Left cardiac atrium (tissue), 4 donors: ENCODE results near the gene ERO1B. TPM values are rescaled to one million over a fixed set of nuclear protein-coding genes. Genes with fewer than 3 reads are reported as not detected.

Source experiments
- ATAC-seq, 2 donors: fragments of 200-7000 bp; cut with Tn5 transposase; one replicate each; pipeline ENCODE4 v1.9.1; 2020; ENCODE audit warnings: mild to moderate bottlenecking in 2 of 2, moderate library complexity in 2 of 2
- DNase-seq: peaks from one replicate; pipeline ENCODE4 v3.0.0-alpha.2; 2020
- intact Hi-C, 2 donors: fragments of 100-400 bp; cut with DNase I; formaldehyde crosslinking; loops; one replicate each; pipeline versions ENCODE4 v1.14.1 to v1.15.1; 2022 to 2023
- total RNA-seq, 2 donors: library from RNA; stranded (reverse); fragmentation: NEBNext Ultra II Directional; extraction: Animal tissue kit (Norgen Biotek cat#: 25700); gene quantifications; one replicate each; pipeline ENCODE4 v1.2.1, GENCODE V29; 2021
- donor health status: DM: no; HTN: yes; CAD: no.
- donor health status: DM: no; HTN: yes; CAD: no; lungs with severe emphysema.
- donor health status: DM: yes; HTN: yes; CAD: no.
- donor health status: Dilated cardiomyopathy.

Gene ERO1B
- total RNA-seq, 2 donors from 2014 or later = 4.7 to 5.5 TPM

GRCh38 chr1:236301958-236302335 is 20.2 kb upstream of the ERO1B start:
- intact Hi-C loops = no loop called here
- no peak for DNase-seq
- no peak for ATAC-seq

DNA sequence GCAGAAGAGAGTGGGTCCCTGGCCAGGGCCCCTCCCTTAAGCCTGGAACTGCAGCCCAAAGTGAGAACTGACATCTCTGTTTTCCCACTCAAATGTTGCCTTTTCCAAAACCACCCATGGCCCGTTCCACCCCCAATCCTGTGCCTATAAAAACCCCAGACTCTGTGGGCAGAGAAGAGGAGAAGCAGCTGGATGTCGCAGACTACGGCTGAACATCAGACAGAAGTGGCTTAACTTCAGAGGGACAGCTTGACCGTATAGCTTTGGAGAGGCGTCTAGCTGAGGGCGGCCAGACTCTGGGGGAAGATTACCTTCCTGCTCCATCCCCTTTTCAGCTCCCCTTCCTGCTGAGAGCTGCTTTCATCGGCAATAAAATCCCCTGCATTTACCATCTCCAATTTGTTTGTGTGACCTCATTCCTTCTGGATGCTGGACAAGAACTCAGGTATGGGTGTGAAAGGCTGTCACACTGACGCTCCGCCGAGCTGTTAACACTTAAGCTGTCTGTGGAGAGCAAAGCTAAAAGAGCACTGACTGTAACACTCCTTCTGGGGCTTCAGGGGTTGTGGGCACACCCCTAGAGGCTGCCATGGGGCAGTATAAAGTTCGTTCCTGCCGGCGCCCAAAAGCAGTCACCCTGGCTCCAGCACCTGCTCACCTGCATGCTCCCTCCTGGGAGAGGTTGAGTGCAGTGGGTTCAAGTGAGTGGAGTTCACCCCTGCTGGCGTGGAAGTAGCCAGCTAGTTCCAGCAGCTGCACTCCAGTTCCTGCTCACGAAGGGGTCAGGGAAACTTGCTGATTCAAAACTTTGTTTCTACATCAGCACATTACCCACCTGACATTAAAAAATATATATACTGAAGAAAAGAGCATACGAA is 19.6 kb upstream of the ERO1B start:
- intact Hi-C loops = no loop called here
- ATAC-seq = no peak
- DNase-seq = no peak

GRCh38 chr1:236297161-236297560 is 15.4 kb upstream of the ERO1B start:
- DNase-seq (no peak), ATAC-seq (no peak)
- intact Hi-C loops = no loop called here

DNA sequence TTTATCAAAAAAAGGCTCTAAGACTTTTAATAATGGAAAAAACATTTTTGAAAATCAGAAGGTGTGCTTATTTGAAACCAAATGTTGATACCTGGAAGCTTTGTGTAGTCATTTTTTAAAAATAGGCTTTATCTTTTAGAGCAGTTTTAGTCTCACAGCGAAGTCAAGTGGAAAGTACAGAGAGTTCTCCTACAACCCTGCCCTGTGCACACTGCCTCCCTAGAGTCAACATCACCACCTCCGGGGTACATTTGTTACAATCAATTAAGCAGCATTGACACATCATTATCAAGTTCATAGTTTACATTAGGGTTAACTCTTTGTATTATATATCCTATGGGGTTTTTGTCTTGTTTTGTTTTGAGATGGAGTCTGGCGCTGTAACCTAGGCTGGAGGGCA is 10.7 kb upstream of the ERO1B start:
- no peak for ATAC-seq
- no peak for DNase-seq
- intact Hi-C loops = no loop called here

- intact Hi-C loops = no loop called here
- DNase-seq = no peak
- ATAC-seq = no peak
These were observed 7.9 kb upstream of the ERO1B start for GRCh38 chr1:236289492-236290131.

GRCh38 chr1:236288620-236288976 is 6.8 kb upstream of the ERO1B start:
- intact Hi-C loops = no loop called here
- no peak for ATAC-seq
- no peak for DNase-seq

DNA sequence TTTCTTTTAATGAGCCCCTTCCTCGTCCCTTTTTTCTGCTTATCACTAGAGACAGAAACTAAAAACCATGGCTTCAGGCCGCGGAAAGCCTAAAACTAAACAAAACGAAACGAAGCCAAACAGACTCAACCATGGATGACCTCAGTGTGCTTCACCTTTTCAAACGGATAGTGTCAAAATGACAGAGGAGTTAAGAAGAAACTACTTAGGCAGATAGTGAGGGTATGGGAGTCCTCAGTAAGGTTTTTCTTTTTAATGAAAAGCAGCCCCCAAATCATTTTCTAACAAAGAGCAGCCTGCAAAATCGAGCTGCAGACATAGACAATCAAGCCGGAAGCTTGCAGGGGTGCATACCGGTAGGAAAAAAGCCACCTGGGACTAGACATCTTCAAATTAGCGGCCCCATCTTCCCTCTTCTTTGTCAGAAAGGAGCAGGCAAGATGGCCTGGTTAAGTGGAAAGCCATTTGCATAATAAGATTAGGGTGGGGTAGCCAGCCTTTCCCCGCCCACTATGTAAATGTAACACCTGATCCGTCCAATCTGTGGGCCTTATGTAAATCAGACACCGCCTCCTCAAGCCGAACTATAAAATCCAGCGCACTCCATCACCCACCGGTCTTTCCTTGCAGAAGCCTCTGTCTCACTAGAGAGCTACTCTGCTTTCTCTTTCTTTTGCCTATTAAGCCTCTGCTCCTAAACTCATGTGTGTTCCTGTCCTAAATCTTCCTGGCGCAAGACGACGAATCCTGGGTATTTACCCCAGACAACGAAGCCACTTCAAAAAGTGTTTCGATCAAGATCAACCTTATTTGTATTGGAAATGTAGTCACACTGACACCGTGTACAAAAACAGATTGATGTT is 6.2 kb upstream of the ERO1B start:
- ATAC-seq (no peak), DNase-seq (no peak)
- intact Hi-C loops = no loop called here

DNA sequence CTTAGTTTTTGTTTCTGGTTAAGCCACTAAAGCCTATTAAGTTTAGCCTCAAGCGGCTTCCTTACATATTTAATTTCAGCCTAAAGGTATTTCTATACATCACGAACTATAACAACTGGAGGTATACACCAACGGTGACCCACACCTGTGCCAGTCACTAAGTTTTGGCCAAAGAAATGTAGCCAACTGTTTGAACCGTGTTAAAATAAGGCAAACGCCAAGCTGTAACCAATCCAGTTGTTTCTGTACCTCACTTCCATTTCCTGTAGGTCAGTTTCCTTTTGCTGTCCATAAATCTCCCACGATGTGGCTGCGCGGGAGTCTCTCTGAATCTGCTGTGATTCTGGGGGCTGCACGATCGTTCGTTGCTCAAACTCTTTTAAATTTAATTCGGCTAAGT is 5.6 kb upstream of the ERO1B start:
- intact Hi-C loops = no loop called here
- no peak for DNase-seq
- ATAC-seq = no peak

GRCh38 chr1:236284291-236284721 is 2.5 kb upstream of the ERO1B start:
- ATAC-seq = no peak
- no peak for DNase-seq
- intact Hi-C loops = no loop called here

DNA sequence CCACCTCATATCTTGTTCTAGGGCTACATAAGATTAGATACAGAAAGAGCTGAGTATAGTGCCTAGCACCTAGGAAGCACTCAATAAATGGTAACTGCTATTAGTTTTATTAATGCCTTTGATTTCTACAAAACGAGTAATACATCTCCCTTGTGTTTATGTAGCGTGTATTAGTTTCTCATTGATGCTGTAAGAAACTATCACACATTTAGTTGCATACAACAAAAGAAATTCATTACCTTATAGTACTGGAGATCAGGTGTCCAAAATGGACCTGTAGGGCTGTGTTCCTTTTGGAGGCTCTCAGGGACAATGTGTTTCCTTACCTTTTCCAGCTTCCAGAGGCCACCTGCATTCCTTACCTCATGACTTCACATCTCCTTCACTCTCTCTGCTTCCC is 961 bp upstream of the ERO1B start:
- intact Hi-C loops = no loop called here
- no peak for DNase-seq
- ATAC-seq = no peak

- ATAC-seq = no peak
- intact Hi-C loops = no loop called here
- no peak for DNase-seq
These were observed 613 bp upstream of the ERO1B start for GRCh38 chr1:236282425-236282716.

DNA sequence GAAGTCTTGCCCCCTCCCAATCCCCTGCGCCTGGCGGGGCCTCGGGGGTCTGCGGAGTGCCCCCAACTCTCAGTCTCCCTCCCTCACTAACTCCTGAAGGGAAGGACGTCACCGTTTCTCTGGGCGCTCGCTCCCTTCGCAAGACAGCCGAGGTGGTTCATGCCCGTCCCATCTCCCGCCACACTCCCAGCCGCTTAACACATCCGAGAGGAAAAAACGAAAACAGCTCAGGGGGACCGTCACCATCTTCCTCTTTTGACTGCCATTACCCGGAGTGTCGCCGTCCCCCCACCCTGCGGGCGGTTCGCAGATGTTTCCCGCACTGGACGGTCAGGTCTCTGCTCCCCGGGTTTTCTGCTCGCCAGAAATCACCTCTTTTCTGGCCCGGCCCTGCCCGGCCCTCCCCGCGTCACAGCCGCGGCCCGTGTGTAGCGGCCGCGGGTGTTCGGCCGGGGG is 532 bp downstream of the ERO1B start:
- intact Hi-C loops = no loop called here
- DNase-seq (peak; percentile 53), ATAC-seq (peak; percentile 53 to 81)

DNA sequence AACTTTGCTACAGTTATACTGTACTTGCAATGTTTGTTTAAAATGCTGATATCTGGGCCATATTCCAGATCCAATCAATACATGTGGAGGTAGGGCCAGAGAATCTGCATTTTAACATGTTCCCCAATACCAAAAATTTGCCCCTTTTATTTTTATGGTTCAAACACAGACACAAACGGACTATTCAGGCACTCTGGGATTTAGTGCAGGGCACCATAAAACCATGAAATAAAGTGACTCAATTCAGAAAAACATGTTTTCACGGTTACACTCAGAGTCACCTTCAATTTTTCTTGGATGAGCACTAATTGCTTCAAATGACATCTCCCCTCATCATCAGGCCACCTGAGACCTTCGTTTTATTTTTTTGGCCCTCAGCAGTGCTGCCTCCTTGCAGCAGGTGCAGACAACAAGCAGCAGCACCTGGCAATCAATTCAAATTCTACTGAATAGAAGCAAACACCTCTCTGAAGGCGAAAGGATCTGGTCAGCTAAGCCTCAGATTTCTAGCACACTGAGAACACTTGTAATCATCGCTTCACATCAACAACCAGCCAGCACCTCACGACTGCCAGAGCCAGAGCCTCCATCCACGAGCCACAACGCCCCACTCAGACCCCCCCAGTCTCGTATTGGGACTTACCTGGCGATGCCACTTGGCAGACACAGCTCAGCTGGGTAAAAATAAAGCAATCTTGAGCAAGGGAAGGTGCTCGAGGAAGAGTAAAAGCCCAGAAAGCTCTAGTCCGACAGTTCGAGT is 1.1 kb downstream of the ERO1B start:
- intact Hi-C loops = no loop called here
- ATAC-seq = no peak
- no peak for DNase-seq

DNA sequence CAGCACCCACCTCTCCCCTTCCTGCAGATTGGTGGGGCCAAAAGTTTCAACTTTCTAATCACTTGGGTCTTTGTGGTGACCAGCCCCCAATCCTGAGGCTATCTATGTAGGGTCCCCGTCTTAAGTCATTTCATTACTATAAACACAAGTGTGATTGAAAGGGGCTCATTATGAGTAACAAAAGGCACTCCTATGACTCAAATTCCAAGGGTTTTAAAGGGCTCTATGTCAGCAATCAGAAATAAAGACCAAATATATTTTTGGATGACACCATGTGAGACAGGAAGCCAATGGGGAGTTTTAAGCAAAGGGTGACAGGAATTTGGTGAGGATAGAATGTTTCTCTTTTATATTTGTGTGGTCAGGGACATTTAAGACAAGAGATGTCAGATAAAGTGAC is 6.2 kb downstream of the ERO1B start:
- ATAC-seq = no peak
- DNase-seq = no peak
- intact Hi-C loops = no loop called here

GRCh38 chr1:236275061-236275460 is 6.7 kb downstream of the ERO1B start:
- ATAC-seq (no peak), DNase-seq (no peak)
- intact Hi-C loops = no loop called here

DNA sequence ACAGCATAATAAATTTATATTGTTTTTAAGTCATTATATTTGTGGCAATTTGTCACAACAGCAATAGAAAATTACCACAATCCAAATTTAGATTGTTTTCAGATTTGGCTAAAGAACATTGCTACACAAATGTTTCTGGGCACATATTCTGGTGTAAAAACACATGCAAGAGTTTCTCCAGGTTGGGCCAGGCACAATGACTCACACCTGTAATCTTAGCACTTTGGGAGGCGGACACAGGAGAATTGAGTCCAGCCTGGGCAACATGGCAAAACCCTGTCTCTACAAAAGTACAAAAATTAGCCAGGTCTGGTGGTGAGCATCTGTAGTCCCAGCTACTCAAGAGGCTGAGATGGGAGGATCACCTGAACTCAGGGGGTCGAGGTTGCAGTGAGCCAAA is 8.4 kb downstream of the ERO1B start:
- ATAC-seq (no peak), DNase-seq (no peak)
- intact Hi-C loops = no loop called here

DNA sequence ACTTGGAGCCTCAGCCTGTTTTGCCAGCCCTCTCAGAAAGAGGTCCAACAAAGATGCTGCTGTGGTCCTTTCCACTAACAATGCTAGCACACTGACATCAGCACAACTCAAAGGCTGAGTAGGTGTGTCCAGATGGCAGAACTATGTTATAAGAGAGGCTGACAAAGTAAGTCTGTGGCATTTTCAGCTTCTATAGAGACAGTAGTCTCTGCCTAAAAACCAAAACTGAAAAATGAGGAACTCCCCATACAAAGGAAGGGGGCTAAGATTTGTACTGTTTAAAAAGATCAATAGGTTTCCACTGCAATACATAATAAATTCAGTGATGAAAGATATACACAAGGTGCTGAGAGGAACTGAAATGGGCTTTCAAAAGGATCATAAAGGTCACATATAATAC is 12.3 kb downstream of the ERO1B start:
- intact Hi-C loops = no loop called here
- no peak for DNase-seq
- ATAC-seq = no peak

DNA sequence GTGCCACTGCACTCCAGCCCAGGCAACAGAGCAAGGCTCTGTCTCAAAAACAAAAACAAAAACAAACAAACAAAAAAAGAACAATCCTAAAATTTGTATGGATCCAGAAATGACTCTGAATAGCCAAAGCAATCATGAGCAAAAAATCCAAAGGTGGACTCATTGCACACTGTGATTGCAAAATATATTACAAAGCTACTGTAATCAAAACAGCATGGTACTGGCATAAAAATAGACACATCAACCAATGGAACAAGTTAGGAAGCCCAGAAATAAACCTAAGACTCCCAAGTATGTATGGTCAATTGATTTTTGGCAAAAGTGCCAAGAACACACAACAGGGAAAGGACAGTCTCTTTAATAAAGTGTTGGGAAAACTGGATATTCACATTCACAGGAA is 19.9 kb downstream of the ERO1B start:
- ATAC-seq (no peak), DNase-seq (no peak)
- intact Hi-C loops = no loop called here

GRCh38 chr1:236261033-236261432 is 20.7 kb downstream of the ERO1B start:
- intact Hi-C loops = no loop called here
- no peak for DNase-seq
- no peak for ATAC-seq

DNA sequence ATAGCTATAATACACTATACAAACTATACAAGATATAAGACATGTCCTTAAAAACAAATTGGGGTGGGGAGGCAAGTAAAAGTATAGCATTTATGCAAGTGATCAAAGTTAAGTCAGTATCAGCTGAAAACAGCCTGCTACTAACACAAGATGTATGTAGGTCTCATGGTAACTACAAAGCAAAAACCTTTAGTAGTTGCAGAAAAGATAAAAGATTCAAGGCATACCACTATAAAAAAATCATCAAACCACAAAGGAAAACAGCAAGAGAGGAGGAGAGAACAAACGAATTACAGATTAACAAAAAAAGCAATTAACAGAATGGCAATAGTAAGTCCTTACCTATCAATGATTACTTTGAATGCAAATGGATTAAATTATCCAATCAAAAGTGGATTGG is 22.7 kb downstream of the ERO1B start:
- ATAC-seq (no peak), DNase-seq (no peak)
- intact Hi-C loops = no loop called here
